GM12892 (cell line): ENCODE measurements around the gene MIB1.

Experiments
- POLR2A ChIP-seq: IDR thresholded peaks from 2 replicates; pipeline ENCODE4 v1.6.1; 2011; ENCODE audit warnings: low read depth, low read length, control low read depth
- POLR2AphosphoS5 ChIP-seq: IDR thresholded peaks from 2 replicates; pipeline ENCODE4 v1.6.1; 2011; ENCODE audit warnings: low read depth, low read length, control low read depth
- TAF1 ChIP-seq: IDR thresholded peaks from 2 replicates; pipeline ENCODE4 v1.6.1; 2011; ENCODE audit warnings: low read depth, mild to moderate bottlenecking, control low read depth, low read length, borderline replicate concordance

DNA sequence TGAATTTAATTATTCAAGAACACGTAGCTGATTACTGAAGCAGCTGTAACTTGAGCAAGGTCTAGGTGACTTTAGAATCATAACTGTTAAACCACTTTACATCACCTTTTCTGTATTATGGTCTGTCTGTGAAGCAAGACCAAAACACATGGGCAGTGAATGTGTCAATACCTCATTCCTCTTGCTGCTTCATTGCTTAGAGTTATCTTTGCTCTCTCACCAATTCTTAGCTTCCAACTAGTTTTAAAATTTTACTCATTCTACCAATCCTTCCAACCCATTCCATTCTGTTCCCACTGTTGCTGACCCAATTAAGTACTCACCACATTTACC is 80.2 kb downstream of the MIB1 start:
- no peak for TF ChIP-seq POLR2A
- no peak for TF ChIP-seq TAF1
- no peak for TF ChIP-seq POLR2AphosphoS5
